Right forelimb (tissue), 1 donor: ENCODE results near the gene TRIO.
A peak's percentile ranks its signal among the peaks of the same experiment; 100 is the strongest.

ENCODE experiments used
- DNase-seq: peaks from one replicate; pipeline ENCODE4 v3.0.0-alpha.2; 2018

Gene TRIO

DNA sequence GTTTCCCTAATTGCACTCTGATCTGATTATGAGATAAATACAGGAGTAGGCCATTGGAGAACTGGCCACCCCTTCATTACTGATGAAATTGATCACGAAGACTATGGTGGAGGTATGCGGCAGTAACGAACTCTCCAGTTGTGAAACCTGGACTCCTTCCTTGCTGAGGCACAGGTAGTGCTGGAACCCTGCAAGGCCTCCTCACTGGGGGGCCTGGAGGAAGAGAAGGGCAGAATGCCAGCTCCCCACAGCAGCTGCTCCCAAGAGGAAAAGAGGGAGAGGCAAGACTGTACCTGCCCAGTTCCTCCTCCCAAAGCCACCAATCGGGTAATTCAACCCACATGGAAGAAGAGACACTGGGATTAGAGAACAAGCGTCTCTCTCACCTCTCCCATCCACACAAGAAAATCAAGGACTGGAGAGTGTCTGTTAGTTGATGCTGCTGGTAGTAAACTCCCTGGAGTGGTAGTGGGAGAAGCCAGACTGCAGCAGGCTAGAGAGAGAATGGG, 19.1 kb upstream of the TRIO start:
- no peak for DNase-seq

DNA sequence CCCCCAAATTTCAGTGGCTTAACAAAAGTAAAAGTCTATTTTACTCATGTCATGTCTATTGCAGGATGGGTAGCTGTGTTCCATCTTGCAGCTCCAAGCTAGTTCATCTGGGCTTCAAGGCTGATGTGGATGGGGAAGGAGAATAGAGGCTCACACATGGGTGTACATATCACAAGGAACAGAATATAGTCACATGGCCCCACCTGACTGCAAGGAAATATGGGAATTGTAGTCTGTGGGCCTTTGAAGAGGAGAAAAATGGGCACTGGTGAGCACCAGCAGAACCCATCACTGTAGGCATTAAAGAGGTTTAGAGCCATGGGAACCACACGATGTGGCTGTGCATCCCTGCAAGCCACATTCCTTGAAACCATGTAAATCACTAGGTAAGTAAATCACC, 17.9 kb upstream of the TRIO start:
- DNase-seq, result no peak

DNA sequence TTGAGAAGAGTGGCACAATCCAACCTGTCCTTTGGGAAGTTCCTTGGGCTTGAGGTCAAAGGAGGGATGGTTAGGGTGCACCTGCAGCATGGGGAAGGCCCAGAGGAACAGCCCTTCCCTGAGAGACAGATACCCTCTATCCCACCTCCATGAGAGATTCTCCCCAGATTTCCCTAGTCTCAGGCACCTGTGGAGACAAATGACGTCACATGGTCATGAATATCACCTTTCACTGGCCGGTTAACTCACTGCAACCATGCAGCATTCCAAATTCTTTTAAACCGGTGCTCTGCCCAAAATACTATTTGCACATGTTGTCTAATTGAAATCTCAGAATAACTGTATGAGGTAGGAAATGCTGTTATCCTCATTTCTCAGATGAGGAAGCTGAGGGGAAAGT, 15.6 kb upstream of the TRIO start:
- DNase-seq, result no peak

DNA sequence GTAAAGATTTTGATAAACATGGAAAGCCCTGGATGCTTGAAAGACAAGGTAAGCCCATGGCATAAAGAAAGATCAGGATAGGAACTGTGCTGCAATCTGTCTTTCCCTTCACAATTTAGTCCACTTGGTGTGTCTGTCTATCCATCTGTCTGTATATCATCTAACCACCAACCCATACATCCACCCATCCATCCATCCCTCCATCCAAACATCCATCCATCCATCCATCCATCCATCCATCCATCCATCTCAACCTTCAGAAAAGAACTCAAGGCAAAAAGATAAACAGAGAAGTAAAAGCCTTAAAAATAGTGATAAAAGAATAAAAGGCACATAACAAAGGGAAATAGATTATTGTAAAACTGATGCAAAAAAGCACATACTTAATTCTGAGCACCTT, 15.1 kb upstream of the TRIO start:
- no peak for DNase-seq

DNA sequence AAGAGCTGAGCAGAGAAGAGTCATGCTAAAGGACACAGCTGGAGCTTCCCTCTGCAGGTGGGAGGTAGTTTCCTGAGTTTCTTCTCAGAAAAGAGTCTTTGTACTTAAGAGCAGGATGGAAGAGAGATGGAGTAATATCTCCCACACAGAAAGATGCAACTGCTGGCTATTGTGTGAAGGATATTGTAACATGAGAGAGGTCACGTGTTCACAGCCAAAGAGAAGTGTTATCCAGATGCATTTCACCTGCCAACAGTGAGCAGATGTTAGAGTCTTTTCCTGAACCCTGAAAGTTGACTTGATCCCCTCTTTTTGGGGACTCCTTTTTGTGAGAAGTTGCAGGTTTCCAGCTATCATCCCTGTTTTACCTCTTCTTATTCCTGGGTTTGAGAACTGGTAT, 14.0 kb upstream of the TRIO start:
- no peak for DNase-seq

DNA sequence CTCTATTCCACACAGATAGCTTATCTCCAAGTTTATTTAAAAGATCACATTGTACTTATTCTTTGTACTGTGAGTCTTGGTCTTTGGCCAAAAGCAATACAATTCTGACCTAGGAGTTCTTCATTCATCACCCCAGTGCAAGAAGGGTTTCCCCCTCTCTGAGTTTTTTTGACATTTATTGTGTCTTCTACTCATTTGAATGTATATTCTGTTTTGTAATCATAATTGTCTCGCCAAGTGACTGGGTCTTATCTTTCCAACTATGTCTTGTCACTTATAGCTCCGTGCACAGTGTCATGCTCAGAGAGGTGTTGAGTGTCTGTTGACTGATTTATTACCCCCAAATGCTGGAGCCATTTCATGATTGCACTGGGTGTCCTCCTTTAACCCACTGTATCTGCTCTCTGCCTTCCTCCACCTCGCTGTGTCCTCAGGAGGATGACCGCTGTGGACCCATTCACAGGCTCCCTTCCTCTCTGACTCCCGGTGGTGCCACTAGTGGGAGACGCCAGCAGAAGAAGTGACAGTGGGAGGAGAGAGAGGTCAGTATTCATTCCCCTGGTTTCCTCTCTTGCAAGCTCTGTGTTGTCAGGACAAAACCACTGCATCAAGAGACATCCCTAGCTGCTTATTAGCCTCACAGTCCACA, 11.2 kb upstream of the TRIO start:
- no peak for DNase-seq

DNA sequence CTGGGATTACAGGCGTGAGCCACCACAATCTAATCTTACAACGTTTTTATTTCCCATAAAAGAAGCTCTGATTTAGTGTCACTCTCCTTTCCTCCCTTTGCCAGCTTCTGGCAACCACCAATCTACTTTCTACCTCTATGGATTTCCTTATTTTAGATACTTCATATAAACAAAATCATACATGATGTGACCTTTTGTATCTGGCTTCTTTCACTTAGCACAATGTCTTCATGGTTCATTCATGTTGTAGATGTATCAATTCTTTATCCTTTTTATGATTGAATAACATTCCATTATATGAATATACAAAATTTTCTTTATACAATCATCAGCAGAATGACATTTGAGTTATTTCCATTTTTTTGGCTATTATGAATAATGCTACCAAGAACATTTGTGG, 9.7 kb upstream of the TRIO start:
- DNase-seq, result no peak

DNA sequence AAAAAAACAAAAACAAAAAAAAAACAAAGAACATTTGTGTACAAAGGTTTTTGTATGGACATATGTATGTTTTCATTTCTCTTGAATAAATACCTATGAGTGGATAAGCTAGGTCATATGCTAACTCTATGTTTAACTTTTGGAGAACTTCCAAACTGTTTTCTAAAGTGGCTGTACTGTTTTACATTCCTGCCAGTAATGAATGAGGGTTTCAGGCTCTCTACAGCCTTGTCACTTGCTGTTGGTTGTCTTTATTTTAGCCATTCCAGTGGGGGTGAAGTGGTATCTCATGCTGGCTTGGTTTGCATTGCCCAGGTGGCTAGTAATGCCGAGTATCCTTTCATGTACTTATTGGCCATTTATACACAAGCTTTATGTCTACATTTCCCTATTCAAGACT, 9.1 kb upstream of the TRIO start:
- DNase-seq, result no peak

DNA sequence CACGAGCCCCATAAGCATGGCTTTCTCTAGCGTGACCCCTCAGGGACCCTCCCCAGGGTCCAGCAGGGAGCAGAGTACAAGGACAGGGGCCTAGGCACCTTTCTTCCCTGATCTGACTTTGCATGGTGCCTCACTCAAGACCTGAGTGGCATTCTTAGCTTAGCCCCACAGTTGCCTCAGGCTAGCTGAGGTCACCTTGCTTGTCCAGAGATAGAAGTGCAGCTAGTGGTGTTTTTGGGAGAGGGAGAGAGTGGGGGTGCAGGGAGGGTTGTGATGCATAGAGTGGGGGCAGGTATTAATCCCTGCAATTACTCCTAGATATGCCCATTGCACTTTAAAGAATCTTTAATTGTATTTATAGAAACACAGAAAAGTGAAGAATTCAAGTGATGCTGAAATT, 8.4 kb upstream of the TRIO start:
- DNase-seq, result no peak

DNA sequence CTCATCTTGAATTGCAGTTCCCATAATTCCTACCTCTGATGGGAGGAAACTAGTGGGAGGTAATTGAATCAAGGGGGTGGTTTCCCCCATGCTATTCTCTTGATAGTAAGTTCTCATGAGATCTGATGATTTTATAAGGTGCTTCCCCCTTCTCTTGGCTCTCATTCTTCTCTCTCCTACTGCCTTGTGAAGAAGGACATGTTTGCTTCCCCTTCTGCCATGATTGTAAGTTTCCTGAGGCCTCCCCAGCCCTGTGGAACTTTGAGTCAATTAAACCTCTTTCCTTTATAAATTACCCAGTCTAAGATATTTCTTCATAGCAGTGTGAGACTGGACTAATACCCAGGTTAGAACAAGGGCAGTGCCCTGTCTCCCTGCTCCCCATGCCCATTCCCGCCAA, 7.5 kb upstream of the TRIO start:
- DNase-seq, result no peak

DNA sequence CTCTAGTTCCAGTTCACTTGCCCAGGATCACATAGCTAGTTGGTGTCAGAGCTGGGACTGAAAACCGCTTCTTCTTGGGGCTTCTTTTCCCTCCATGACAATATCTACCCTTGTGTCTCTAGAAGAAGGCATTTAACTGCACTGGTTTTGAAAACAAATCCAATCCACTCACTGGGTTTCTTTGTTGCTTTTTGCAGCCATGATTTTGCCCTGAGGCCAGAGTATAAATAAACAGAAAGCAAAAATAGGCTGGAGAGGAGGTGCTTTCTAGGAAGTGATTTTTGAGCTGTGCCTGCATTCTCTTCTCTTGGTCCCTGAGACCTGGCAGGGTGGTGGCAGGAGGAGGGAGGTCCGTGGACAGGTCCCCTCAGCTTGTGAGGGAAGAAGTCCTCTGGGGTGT, 6.9 kb upstream of the TRIO start:
- DNase-seq, result no peak

DNA sequence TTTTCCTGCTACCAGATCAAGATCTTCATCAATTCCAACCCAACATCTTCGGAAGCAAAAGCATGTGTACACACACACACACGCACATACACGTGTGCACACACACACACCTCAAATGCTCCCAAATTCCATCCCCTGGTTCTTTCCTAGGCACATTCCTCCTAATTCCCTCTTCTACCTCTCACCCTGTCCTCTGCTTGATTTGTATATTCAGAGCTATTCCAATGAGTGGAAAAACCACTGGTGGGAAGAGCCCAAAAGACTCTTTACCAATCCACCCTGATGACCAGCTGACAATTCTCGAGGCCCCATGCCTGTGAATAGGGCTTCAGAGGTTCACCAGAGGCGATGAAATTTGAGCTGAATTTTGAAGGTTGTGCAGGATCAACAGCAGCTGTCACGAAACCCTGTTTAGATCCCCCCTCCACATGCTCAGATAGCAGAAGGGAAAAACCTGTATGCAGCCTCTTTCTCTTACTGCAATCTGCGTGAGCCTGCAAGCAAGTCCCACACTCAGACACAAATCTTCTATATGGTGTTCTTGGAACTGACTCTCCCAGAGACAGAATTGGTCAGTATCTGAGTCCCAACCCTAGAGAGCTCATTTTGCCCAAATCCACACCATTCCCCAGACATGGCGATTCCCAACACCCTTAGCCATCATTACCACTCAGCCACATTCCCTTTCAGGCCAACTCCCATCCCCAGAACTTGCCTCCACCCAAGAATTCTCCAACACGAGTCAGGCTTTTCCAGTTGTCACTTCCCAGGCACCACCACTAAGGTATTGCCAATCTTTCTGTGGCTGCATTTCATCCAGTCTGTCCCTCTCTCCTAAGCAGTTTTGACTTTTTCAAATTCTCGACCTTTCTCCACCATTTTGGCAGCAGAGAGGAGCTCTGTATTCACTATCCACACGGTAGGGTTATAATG, 4.3 kb upstream of the TRIO start:
- no peak for DNase-seq

DNA sequence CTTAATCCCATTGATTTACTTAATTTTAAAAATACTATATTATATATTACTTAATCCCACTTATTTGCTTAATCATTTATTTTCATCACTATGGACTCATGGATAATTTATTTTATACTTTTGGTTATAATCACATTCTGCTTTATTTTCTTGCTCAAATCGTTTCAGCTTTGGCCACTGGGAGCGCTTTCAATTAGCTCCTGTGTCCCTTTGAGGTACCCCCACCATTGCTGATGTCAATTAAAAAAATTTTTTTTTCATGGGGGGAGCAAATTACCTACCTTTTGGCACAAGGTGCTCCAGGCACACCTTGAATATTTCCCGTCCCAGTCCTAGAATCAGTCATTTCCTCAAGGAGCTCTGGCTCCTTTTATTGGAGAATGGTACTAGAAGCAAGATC, 1.4 kb upstream of the TRIO start:
- DNase-seq, result no peak

DNA sequence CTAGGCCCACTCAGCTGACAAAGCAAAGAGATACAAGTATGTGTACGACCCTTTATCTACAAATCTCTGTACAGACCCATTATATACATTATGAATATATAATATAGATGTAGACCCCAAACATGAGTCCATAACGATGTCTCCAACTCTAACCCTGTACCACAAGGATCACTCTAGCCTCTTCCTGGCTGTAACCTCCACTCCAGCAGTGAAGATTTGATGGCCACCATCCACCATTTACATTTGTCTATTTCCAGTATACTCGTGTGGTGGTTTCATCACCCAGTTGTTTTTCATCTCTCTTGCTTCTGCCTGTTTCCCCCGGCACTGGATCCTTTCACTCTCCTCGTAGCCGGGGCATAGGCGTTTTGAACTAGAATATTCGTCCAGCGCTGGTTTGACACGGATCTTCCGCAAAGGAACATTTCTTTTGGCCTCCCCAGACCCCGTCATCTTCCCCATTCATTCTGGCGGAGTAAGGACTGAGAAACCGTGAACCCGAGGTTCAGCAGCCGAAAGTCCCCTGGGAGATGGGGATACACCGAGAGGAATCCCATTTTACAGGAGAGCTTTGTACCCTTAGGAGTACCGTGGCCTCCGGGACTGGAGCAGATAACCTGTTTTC, 828 bp upstream of the TRIO start:
- no peak for DNase-seq

DNA sequence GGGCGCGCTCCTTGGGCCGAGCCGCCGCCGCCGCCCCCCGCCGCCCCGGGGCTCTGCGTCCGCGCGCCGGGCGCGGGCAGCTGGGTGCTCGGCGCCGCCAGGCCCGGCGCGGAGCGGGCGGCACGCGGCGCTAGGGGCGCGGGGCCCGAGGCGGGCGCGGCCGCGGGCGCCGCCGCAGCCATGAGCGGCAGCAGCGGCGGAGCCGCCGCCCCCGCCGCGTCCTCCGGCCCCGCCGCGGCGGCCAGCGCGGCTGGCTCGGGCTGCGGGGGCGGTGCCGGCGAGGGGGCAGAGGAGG, 351 bp downstream of the TRIO start:
- DNase-seq, result no peak

DNA sequence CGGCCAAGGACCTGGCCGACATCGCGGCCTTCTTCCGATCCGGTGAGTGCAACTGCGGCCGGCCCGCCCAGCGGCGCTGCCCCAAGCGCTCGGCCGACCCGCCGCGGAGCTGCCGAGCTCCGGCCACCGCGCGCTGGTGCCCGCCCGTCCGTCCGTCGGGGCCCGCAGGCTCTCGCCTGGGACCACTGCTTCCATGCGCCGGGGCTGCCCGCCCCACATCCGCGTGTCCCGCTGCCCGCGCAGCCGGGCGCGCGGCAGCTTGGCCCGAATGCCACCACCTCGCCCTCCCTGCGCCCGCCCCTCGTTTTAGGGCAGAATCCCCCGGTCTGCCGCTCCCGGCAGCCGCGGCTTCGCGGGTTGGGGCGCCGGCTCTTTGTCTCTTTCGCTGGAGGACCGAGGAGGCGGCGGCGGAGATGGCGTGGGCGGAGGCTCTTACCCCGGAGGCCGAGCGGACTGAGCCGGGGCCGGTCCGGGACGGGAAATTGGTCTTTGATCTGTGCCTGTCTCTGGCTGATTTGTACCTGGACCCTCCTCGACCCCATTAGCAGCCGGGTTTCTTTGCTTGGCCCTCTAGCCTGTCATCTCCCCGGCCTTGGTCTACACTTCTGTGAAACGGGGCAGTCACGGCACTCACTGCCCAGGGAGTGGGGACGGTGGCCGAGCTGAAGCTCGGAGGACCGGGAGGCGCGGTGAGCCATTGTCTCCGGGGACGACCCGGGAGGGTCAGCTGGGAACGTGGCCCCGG, 871 bp downstream of the TRIO start:
- DNase-seq, result peak; percentile 76

DNA sequence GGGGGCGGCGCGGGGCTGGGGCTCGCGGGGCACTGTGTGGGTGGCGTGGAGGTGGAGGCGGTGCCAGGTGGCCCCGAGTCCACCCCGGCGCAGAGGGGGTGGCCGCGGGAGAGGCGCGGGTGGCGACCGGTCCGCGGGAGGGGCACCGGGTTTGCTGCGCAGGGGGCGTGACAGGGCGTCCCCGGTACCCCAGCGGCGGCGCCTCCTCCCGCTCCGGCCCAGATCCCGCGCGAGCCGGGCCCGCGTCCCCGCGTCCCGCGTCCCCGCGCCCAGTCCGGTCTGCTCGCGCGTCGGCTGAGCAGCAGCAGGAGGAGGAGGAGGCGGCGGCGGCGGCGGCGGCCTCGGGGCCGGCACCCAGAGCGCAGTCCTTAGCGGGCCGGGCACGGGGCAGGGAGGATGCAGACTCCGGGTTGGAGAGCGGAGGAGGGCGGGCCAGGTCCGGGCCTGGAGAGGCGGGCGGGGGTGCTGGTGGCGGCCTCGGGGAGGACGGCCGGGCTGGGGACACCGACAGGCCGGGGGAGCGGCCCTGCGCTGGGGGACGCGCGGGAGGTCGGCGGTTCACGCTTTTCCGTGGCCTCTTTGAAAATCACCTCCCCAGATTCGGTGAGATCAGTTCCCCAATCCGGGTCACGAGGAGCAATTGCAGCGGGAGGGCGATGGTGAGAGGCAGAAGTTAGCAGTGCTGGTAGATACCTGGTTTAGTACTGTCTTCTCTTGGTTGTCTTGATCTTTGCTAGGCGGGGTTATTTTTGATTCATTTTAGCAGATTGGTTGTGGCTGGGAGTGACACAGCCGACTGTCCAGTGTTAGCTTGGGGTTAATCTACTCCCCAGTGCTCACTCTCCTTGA, 1.7 kb downstream of the TRIO start:
- peak; percentile 75 for DNase-seq

DNA sequence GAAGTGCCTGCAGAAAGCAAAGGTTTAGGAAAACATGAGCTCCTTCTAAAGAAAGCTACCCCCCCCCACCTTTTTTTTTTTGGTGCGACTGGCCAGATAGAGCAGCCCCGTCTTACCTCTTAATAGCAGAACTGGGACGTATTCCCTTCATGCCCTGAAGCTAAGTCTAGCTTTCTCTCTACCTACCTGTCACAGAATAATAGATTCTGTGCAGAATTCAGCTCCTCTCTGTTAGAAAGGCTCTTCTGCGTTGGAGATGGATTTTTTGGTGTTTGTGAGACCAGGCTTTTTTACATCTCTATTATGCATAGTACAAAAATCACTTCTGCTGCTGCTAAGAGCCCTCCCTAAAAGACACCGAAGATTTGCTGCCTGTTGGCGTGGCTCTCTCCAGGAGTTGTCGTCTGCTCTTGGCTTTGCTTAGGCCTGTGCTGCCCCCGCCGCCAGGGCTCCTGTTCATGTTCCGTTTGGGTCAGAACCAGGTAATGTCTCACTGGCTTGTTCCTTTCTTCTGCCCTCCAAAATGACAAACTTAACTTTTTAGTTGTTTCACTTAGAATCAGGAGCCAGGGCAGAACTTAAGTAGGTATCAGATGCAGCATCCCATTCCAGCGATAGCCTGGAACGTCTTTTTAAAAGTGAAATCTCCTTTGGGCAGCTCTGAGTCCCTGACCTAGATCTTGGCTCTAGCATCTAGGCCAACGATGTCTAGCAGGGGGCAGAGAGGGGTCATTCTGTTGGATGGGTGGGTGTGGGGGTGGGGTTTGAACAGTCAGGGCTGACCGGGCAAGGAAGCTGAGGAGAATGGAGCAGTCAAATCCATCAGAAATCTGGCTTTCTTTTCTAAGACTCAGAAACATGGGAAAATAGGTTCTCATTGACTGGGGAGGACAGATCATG, 2.5 kb downstream of the TRIO start:
- DNase-seq, result no peak

DNA sequence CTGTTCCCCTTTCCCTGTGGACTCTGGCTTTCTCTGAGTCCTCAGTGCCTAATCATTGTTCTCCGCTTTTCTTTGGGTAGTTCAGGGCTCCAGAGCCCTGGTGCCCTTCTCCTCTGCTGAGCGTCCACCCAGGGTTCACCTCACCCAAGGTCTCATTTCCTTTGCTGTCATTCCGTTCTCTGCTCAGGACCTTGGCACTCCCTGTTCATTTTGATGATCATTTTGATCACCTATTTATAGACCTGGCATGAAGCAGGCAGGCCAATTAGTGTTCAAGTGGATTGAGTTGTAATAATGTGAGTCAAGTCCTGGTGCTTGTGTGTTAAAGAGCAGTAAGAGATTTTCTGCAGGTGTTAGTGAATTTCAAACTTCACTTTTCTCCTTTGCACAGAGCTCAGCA, 3.6 kb downstream of the TRIO start:
- no peak for DNase-seq

DNA sequence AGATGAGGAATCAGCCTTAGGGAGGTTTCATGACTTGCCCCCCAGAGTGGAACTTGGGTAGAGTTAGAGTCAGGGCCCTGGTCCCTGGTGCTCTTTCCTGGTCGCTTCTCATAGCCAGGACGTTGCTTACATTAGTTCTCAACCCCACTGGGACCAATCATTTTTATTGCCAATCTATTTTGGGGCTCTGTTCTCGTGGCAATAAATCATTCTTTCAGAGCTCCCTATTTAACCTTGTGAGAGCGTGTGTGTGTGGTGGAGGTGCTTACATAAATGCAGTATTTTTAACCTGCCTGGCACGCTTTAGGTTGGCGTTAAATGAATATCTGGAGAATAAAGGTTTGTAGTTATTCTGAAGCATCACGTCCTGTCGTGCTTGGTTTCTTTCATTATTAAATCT, 4.1 kb downstream of the TRIO start:
- DNase-seq, result no peak

DNA sequence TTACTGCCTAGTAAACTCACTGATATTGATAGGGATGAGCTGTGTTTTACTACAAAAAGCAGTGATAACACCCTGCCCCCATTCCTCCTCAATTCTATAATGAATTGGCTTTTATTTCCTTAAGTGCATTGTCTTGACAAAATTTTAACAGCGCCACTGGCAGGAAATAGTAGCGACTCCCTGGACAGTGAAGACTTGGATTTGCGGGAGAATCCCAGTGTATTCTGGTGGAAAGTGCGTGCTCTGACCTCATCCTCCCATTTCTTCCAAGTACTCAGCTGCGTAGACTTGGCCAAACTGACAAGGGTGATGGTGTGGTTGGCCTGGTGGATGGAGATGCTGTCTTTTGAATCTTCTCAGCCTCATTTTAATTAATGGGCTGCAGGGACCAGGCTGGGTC, 5.3 kb downstream of the TRIO start:
- no peak for DNase-seq
